GM19240 (cell line): ENCODE data around the gene ADD3.

Experiments
- DNase-seq: peaks from one replicate; pipeline ENCODE4 v3.0.0; 2011; ENCODE audit warnings: low spot score; ENCODE audit not compliant: insufficient read length

Gene ADD3

DNA sequence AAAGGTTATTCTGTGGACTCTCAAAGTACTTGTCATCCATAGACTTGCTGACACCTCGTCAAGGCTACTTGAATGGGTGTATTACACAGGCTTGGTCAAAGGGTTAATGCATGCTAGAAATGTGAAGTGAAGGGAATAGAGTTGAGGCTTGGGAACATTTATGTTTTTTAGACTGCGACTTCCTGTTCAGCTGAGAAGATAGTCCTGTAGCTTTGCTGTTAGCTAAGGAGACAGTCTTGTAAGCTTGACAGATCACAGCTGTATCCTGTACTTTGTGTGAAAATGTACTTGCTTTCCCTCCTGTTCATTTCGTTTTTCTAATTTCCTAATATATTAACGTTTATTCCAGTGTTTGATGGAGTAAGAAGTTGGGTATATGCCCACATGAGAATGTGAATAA lies 52.1 kb downstream of the ADD3 start:
- no peak for DNase-seq

DNA sequence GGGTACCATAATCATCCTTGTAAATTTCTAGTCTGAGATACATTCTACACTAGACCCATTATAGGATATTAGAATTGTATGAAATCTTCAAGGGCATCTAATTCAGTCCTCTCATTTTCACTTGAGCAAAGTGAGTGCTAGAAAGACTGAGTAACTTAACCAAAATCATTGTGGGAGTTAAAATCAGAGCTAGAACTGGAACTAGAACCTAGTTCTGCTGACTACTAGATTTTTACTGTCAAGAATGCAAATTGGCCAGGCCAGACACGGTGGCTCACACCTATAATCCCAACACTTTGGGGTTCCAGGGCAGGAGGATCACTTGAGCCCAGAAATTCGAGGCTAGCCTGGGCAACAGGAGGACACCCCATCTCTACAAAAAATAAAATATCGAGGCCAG lies 53.9 kb downstream of the ADD3 start:
- no peak for DNase-seq

DNA sequence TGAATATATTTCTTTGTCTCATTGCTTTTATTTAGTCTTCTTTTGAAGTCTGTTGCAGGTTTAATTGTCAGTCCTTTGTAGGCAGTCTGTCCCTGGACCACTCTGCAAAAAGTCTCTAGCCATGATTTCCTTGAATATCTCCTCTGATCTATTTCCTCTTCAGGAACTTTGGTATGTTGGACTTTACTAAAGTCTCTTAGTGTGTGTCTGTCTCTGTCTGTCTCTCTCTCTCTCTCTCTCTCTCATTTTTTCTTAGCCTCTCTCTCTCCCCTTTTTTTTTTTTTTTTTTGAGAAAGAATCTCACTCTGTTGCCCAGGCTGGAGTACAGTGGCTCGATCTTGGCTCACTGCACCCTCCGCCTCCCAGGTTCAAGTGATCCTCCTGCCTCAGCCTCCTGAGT lies 57.5 kb downstream of the ADD3 start:
- no peak for DNase-seq

DNA sequence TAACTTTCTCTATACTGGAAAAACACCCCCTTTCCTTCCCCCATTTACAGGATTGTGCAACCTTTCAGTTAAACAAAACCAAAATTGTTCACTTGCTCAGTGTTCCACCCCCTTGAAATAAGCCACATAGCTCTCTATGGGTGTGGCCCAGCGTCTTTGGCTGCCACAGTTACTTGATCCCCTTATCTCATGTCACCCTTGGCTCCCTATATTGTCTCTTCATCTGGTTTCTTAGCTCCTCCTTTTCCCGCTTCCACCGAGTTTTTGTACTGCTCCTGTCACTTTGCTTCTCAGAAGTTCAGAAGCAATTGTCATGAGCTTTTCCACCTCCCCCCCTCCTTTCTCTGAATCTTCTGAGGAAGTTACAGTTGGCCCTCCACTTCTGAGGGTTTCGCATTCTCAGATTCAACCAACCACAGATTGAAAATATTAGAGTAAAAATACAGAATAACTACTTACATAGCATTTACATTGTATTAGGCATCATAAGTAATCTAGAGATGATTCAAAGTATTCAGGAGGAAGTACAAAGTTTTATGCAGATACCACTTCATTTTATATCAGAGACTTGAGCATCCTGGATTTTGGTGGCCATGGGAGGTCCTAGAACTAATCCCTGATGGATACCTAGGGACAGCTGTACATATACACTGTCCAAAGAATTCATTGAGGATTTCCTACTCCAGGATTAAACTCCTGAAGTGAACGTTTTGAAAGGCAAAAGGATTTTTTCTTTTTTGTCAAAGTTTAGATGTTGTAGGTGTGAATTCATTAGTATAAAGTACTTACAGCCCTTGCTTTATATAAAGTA lies 60.4 kb downstream of the ADD3 start:
- DNase-seq = no peak

DNA sequence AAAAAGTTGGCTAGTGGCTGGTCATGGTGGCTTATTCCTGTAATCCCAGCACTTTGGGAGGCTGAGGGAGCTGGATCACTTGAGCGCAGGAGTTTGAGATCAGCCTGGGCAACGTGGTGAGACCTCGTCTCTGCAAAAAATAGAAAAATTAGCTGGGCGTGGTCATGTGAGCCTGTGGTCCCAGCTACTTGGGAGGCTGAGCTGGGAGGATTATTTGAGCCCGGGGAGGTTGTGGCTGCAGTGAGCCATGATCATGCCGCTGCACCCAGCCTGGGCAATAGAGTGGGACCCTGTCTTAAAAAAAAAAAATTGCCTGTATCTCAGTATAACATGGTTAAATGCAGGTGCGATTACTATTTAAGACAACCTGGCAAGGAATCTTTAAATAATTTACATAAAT lies 61.0 kb downstream of the ADD3 start:
- no peak for DNase-seq

DNA sequence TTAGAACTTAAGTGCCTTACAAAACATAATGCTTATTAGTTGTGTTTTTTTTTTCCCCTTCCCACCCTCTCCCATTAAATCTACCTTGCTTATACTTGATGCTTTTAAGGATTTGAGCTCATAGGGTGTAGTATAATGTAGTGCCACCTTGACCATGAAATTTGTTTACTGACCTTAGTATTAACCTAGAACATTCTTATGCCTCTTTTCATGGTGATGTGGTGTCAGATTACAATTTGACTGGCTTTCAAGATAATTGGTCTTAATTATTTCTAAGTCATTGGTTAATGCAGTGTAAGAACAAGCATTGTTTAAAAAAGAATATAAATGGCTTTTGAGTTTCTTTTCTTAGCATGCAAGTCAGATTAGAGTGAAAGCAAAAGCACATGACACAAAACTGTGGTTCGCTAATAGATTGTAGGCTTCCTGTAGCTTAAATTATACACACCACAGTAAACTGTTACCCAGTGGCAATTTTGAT lies 61.8 kb downstream of the ADD3 start:
- DNase-seq = no peak

DNA sequence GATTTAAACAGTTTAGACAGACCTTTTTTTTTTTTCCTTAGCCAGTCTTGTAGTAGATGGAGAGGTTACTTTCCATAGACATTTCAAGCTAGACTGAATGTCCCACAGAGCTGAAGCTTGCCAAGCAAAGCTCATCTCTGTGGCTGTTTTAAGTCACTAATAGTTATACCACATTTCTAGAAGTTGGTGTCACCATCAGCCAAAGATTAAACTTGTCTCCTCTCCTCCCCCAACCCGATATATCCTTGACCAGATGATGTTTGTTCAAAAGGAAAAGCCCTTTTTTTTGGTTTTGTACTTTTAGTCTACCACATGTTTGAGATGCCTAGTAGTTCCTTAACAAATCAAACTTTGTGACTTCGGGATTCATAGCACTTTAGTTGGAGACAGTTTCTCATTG lies 66.1 kb downstream of the ADD3 start:
- DNase-seq = no peak

DNA sequence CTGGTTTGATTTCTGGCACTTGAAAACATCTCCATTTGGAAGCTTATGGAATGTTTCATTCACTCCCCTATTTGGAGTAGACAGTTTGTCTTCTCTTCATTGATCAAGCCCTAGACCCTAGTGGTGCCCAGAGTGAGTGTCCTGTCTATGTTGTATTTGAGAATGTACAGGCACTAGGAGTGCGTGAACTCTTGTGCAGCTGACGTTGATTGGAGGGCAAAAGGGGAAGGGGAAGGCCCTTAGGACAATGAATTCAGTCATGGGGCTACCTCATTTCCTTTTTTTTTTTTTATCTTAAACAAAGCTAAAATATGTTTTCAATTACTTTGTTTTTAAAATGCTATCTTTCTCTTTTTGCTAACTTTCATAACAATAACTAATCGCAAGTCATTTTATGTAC lies 66.5 kb downstream of the ADD3 start:
- no peak for DNase-seq

DNA sequence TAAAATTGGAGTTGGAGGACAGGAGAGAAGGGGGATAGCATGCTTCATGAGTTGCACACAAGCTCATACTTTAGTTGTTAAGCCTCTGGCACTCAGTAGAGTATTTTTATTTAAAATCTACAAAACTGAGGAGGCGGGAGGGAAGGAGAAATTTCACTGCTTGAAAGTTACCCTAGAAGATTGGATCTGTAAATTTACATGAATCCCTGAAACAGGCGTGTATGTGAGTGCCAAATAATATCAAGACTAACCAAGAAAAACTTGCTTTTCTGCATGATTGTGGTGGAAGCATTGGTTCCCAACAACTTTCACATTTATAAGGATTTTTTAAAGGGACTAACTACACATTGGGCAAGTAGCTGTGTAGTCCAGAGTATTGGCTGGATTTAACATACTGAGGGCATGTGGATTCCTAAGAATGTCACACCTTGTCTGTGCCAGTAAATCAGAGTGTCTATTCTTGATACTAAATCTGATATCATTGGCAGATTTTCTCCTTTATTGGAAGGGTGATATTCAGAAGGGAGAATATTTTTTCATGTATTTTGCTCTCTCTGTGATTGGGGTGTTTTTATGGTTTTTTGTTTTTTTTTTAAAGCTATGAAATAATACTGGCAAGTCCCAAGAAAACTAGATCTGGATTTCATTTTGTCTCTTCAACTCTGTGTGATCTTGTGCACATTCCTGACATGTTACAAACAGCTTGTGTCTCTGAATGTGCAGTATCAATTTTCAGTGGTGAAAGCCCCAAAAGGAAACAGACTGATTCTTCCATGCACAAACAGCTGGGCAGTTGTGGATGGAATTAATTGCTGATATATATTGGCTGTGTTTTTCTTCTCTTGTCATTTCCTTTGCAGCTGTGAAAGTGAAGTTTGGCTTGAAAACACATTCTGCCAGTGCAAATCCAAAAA lies 67.2 kb downstream of the ADD3 start:
- DNase-seq = no peak

DNA sequence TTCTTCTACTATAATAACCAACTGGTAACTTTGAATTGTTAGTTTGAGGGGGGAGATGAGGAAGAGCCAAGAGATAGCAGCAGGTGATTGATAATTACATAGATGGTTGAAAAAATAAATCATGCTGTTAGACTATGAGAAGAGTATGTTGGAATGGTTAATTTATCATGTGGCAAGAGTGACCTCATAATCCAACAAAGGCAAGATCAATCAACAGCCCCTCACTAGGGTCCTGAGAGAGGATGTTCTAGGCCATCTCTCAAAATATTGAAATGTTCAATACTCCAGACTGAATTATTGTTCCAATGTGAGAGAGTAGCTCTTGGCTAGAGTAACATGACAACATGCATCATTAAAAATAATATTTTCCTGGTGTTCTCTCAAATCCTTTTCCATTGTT lies 67.9 kb downstream of the ADD3 start:
- no peak for DNase-seq

DNA sequence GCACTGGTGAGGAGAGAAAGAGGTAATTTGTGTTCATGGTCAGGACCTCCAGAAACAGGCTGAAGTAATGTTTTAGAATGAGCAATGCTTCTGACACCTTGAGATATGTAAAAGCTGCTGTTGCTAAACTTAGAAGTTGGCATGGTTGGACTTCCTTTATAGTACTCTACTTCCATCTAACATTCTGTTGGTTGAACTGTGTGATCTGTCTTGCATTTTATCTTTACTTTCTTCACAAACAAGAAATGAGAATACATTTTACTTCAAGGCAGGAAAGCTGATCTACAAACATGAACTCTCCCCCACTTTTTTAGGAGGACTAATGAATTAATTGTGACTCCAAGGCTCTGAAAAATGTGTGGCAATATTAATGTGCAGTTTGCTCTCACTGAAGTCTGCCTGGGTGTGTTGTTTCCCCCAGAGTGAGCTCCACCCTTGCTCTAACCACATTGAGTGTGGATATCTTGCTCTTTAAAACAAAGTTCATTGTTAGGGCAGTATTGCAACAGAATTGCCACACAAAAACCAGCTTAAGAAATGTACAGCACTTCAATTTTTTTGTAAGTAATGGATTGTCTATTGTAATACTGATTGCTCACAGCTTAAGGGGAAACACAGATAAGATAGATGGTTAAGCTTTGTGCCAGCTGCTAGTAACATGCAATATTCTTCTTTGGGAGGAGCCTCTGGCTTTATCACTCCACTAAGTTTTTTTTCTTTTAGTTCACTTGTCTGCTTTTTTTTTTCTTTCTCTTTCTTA lies 69.0 kb downstream of the ADD3 start:
- no peak for DNase-seq

DNA sequence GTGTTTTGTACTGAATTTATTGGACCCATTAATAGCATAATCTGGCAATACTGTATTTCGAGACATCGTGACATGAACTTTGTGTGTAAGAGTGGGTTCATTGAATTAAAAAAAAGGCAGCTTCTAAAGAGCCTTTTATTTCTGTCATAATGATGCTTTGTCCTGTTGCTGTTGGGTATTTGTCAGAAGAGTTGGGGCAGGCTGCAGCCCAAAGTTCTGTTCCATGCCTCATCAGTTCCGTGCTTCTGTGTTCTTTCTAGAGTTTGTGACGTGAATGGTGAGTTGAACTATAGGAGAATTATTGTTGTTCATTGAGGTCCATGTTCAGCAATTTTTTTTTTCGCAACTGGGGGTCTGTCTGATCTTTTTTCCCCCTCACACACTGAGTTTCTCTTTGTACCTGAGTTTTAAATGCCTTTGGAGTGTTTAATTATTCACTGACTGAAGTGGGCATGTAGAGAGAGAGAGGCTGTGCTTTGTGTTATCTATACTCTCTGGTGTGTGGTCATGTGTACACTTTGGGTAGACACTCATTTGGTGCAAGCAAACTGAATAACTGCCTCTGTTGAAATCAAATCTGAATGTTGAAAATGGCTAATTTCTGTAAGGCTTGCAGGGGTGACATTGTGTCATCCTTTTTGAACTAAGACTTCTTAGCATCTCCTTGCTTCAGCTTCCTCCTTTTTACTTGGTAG lies 69.8 kb downstream of the ADD3 start:
- no peak for DNase-seq

DNA sequence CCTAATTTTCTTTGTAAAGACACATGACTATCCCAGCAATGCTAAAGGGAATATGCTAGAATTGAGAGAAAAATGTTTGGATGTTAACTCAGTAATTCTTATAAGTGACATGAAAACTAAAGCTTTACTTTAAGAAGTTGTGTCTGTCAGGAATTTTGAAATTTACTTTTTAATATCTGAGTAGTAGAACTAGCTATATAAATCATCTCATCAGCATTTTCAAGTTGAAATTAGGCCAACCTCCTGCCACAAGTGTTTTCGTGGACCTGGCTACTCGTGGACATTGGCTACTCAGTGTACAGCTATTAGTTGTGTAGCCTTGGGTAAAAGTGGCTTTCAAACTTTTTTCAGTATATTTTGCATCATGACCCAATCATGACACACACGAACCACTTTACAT lies 70.5 kb downstream of the ADD3 start:
- no peak for DNase-seq

DNA sequence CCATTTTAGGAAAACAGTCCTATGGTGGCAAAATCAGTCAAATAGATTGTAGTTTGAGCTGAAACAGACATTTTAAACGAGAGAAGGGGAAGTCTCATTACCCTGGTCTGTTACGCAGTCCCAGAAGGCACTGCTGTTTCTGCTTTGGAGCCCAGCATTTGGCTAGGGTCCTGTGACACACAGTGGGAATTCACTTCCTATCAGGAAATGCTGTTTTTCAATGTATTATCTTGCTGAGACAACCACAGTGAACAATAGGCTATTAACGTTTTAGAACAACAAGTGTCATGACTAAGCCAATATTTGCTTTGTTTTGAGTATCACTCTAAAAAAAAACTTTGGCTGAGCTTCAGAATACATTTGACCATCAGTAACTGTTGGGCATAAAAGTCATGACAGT lies 74.1 kb downstream of the ADD3 start:
- no peak for DNase-seq

DNA sequence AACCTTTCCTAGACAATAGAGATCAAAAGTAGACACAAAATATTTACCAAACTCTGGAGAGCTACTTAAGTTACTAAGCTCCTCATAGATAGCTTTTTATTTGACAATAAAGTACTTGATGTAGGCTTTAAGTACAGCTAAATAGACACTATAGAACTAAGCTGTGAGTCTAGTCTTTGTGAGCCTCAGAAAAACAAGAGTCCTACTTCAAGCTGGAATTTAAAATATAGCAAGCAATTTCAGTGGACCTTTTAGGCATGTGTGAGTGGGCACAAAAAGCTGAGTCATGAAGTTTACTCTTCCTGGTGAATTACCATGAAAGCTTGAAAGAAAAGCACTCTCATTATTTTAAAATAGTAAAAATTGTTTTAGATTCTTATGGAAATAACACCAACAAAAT lies 76.1 kb downstream of the ADD3 start:
- no peak for DNase-seq

DNA sequence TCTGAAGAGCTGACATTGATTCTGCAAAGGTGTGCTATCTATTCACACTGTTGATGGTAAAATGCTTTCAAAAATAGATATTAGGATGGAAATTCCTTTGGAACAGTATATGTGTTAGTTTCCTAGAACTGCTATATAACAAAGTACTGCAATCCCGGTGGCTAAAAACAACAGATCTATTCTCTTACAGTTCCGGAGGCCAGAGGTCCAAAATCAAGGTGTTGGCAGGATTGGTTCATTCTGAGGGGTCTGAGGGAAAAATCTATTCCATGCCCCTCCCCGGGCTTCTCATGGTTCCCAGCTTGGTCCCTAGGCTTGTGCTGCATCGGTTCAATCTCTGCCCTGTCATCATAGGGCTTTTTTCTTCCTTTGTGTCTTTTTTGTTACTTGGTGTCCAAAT lies 79.9 kb downstream of the ADD3 start:
- no peak for DNase-seq

DNA sequence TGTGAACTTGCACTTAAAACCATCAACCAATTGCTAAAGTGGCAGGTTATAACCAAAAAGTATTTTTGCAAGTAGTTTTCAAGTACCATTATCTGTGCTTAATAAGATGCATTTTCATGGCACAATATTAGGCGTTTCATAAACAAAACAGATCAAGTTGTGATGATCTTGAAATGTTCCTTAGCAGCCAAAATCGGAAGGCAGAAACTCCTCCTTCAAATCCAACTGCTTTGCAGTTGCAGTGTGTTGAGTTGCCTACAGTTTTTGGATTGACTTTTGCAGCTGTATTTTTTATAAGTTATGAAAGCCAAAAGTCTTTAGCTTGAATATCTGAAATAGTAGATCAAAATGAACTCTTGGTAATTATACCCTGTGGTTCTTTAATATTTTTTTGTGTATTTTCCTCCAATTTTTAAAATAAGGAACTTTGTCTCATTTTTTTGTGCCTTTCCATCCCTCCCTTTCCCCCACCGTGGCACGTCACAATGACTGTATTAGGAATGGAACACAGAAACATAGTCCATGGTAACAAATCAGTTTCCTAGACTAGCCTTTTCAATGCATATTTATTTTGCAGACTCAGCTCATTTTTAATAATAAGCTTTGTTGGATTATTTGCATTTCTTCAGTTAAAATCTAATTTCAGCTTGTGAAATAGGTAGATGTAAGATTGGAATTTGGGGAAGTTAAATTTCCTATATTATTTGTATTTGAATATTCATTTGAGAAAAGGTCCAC lies 80.8 kb downstream of the ADD3 start:
- DNase-seq = no peak

DNA sequence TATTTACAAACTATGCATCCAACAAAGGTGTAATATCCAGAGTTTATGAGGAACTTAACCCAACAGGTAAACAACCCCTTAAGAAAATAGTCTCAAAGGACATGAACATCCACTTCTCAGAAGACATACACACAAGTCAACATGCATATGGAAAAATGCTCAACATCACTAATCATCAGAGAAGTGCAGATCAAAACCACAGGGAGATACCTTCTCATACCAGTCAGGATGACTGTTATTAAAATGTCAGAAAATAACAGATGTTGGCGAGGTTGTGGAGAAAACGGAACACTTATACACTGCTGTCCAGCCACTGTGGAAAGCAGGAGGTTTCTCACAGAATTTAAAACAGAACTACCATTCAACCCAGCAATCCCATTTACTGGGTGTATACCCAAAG lies 84.0 kb downstream of the ADD3 start:
- no peak for DNase-seq

DNA sequence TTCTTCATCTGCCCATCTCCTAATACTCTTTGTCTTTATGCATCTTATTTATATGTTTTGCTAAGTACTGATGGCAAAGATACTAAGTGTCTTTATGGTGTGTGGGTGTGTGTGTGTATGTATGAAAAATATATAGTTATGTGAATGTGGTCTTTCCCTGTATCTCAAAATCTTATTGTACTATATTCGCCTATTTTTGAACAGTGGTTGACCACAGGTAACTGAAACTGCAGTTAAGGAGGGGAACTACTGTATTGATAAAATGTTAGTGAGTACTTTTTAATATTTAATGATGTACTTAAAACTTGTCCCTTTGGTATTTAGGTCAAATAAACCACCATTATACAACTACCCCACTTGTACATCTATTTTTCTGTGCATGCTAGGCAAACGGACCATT lies 85.9 kb downstream of the ADD3 start:
- DNase-seq = no peak

DNA sequence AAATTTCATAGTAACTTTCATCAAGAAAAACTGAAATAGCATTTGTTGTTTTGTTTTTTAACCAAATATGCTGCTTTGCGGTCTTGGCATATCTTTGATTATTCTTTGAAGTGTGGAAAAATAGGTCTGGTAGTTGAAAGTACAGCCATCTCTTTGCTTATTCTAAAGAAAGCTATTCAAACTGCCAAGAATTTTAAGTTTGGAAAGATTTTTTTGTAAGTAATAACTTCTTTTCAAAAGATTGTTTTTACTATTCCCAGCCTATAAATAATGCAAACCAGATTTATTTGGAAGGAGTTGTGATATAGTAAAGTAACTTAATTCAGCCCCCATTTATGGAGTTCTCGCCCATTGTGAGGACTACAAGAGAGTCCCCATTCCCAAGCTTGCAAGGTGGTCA lies 87.0 kb downstream of the ADD3 start:
- no peak for DNase-seq
